Kidney (tissue), 14 donors: Measurements from ENCODE around the gene STX11. TPM values are rescaled to one million over a fixed set of nuclear protein-coding genes. Genes with fewer than 3 reads are reported as not detected.

Source experiments
- DNase-seq, 5 donors: peaks; one replicate each; pipeline ENCODE4 v3.0.0-alpha.2; 2013 to 2020
- FAIRE-seq: peaks from 2 replicates; lab custom pipeline; 2012; peaks lifted over from hg19 to GRCh38; lab: Jason Lieb, UNC
- H3K27ac ChIP-seq, 2 donors: one replicate each; pipeline ENCODE4 v1.7.0; 2013; ENCODE audit warnings: low read depth in 2 of 2, low read length in 2 of 2, inconsistent platforms in 1 of 2
- H3K27me3 ChIP-seq: one replicate; pipeline ENCODE4 v1.7.1; 2013; ENCODE audit warnings: low read length, inconsistent platforms; ENCODE audit not compliant: control insufficient read depth, insufficient read depth
- H3K36me3 ChIP-seq, 3 donors: one replicate each; pipeline versions ENCODE4 v1.7.0 to v1.7.1; 2013; ENCODE audit warnings: low read length in 3 of 3, control low read depth in 1 of 3, inconsistent platforms in 1 of 3; ENCODE audit not compliant: insufficient read depth in 3 of 3, control insufficient read depth in 2 of 3
- H3K4me1 ChIP-seq, 3 donors: one replicate each; pipeline versions ENCODE4 v1.7.0 to v1.7.1; 2013; ENCODE audit warnings: low read length in 3 of 3, inconsistent platforms in 1 of 3, low read depth in 1 of 3; ENCODE audit not compliant: control insufficient read depth in 2 of 3, insufficient read depth in 2 of 3
- H3K4me3 ChIP-seq, 3 donors: one replicate each; pipeline versions ENCODE4 v1.7.0 to v1.8.1; 2013; ENCODE audit warnings: low read length in 3 of 3, control low read depth in 1 of 3, inconsistent platforms in 1 of 3
- H3K9ac ChIP-seq, 3 donors: one replicate each; pipeline versions ENCODE4 v1.7.0 to v1.7.1; 2013; ENCODE audit warnings: low read length in 3 of 3, control low read depth in 1 of 3, inconsistent platforms in 1 of 3
- H3K9me3 ChIP-seq, 3 donors: one replicate each; pipeline versions ENCODE4 v1.7.0 to v1.7.1; 2013; ENCODE audit warnings: low read length in 3 of 3, control low read depth in 1 of 3, inconsistent platforms in 1 of 3; ENCODE audit not compliant: control insufficient read depth in 2 of 3, insufficient read depth in 1 of 3
- intact Hi-C: fragments of 100-400 bp; cut with DNase I; formaldehyde crosslinking; loops from one replicate; pipeline ENCODE4 v1.11.1; 2022
- polyA plus RNA-seq: library from polyadenylated mRNA; stranded (reverse); fragments of 350-450 nt; fragmentation: Illumina TruSeq; extraction: RNeasy Lipid Tissue Mini Kit (QIAGEN cat#74804); gene quantifications from one replicate; pipeline ENCODE4 v1.2.3, GENCODE V29; 2014; ENCODE audit warnings: low read depth, low replicate concordance; ENCODE audit not compliant: insufficient read depth
- total RNA-seq: library from RNA; stranded (reverse); fragmentation: NEBNext Ultra II Directional; extraction: Animal tissue kit (Norgen Biotek cat#: 25700); gene quantifications from one replicate; pipeline ENCODE4 v1.2.1, GENCODE V29; 2021
- TF ChIP-seq, protein P1 (sequence below): IDR thresholded peaks from 3 replicates; pipeline ENCODE4 v1.5.1; 2012; ENCODE audit warnings: mild to moderate bottlenecking, moderate library complexity, borderline replicate concordance; ENCODE audit not compliant: insufficient read depth; ENCODE audit errors: extremely low read depth
- donor health status: control.
- donor health status: control.
- donor health status: control.
- donor health status: control.
- donor health status: control.
- donor health status: DM: yes; HTN: yes; CAD: no.
- donor health status: Normal renal cell carcinoma (clear cell type).

STX11 gene
- total and polyA plus RNA-seq, 2 donors from 2014 or later, result 2.0 to 6.7 TPM

- DNase-seq, result no peak
- Histone ChIP-seq H3K9ac (no peak overlapping the region), H3K27me3 (no peaks in the 10 kb centered on the region), H3K9me3 (no peaks in the 10 kb centered on the region), H3K4me3 (no peak overlapping the region), H3K36me3 (no peaks in the 10 kb centered on the region), H3K4me1 (no peaks in the 10 kb centered on the region), H3K27ac (no peak overlapping the region)
- TF ChIP-seq, protein P1, sequence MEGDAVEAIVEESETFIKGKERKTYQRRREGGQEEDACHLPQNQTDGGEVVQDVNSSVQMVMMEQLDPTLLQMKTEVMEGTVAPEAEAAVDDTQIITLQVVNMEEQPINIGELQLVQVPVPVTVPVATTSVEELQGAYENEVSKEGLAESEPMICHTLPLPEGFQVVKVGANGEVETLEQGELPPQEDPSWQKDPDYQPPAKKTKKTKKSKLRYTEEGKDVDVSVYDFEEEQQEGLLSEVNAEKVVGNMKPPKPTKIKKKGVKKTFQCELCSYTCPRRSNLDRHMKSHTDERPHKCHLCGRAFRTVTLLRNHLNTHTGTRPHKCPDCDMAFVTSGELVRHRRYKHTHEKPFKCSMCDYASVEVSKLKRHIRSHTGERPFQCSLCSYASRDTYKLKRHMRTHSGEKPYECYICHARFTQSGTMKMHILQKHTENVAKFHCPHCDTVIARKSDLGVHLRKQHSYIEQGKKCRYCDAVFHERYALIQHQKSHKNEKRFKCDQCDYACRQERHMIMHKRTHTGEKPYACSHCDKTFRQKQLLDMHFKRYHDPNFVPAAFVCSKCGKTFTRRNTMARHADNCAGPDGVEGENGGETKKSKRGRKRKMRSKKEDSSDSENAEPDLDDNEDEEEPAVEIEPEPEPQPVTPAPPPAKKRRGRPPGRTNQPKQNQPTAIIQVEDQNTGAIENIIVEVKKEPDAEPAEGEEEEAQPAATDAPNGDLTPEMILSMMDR, result no peak
- intact Hi-C loops, result no loop called here
- no peak for FAIRE-seq
Measured at GRCh38 chr6:144171406-144171805, 21.1 kb downstream of the STX11 start.

- no peak for DNase-seq
- Histone ChIP-seq H3K4me3 (no peak overlapping the region), H3K9ac (no peak overlapping the region), H3K36me3 (no peaks in the 10 kb centered on the region), H3K27me3 (no peaks in the 10 kb centered on the region), H3K9me3 (no peaks in the 10 kb centered on the region), H3K27ac (no peak overlapping the region), H3K4me1 (no peaks in the 10 kb centered on the region)
- intact Hi-C loops, result no loop called here
- TF ChIP-seq, protein P1, result no peak
- no peak for FAIRE-seq
Measured at GRCh38 chr6:144174006-144174405, 23.7 kb downstream of the STX11 start.

- no peak overlapping the region for H3K4me3 ChIP-seq
- no peaks in the 10 kb centered on the region for H3K4me1 ChIP-seq
- TF ChIP-seq, protein P1, result no peak
- no peak overlapping the region for H3K27ac ChIP-seq
- no peak for FAIRE-seq
- peak in 1 of 5 donors; percentile 21 for DNase-seq
- no peaks in the 10 kb centered on the region for H3K36me3 ChIP-seq
- H3K9ac ChIP-seq, result no peak overlapping the region
- no peaks in the 10 kb centered on the region for H3K27me3 ChIP-seq
- no peaks in the 10 kb centered on the region for H3K9me3 ChIP-seq
- intact Hi-C loops, result no loop called here
Measured at GRCh38 chr6:144176043-144176442, 25.7 kb downstream of the STX11 start.

DNA sequence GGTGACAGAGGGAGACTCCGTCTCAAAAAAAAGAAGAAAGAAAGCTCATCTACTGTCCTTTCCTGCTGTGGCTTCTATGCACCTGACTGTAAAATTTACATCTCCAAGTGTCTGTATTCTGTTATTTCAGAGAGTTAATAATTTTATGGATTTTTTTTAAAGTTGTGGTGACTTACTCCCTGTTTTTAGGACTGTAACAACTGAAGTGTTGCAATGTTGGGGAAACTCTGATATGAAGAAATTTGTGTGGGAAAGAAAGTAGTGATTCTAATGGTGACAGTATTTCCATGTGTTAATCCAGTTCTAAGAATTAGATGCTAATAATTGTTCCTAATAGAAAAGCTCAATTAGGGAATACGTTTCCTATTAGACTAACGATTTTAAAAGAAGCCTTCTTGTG is 27.4 kb downstream of the STX11 start:
- DNase-seq (no peak), FAIRE-seq (no peak)
- Histone ChIP-seq H3K9me3 (no peaks in the 10 kb centered on the region), H3K27me3 (no peaks in the 10 kb centered on the region), H3K4me3 (no peak overlapping the region), H3K9ac (no peak overlapping the region), H3K4me1 (no peaks in the 10 kb centered on the region), H3K27ac (no peak overlapping the region), H3K36me3 (no peaks in the 10 kb centered on the region)
- intact Hi-C loops, result no loop called here
- TF ChIP-seq, protein P1, result no peak
